HG03342 (cell line): ENCODE data around the gene ATP13A5.

Source experiments
- ATAC-seq: cut with Tn5 transposase; IDR thresholded peaks from one replicate; pipeline ENCODE4 v1.9.1; 2021; ENCODE audit warnings: mild to moderate bottlenecking, moderate library complexity; ENCODE audit not compliant: unreplicated experiment

Gene ATP13A5

GRCh38 chr3:193378706-193379105 is at the start of gene ATP13A5:
ATP13A5 (minus strand) TSS chr3:193378753; CDS start chr3:193378725, 28 bp downstream.
- no peak for ATAC-seq

- no peak for ATAC-seq
Measured at GRCh38 chr3:193418576-193419373, 40.2 kb upstream of the ATP13A5 start.

- ATAC-seq = no peak
Measured at GRCh38 chr3:193416629-193417028, 38.1 kb upstream of the ATP13A5 start.

GRCh38 chr3:193407688-193408087 is 29.1 kb upstream of the ATP13A5 start:
- ATAC-seq = no peak

GRCh38 chr3:193407112-193407511 is 28.6 kb upstream of the ATP13A5 start:
- no peak for ATAC-seq

- no peak for ATAC-seq
Measured at GRCh38 chr3:193403307-193403706, 24.8 kb upstream of the ATP13A5 start.

- no peak for ATAC-seq
Measured at GRCh38 chr3:193400304-193400703, 21.8 kb upstream of the ATP13A5 start.

- ATAC-seq = no peak
Measured at GRCh38 chr3:193396451-193397244, 18.1 kb upstream of the ATP13A5 start.

- ATAC-seq = no peak
Measured at GRCh38 chr3:193391902-193392301, 13.3 kb upstream of the ATP13A5 start.

GRCh38 chr3:193389335-193389734 is 10.8 kb upstream of the ATP13A5 start:
- no peak for ATAC-seq

- no peak for ATAC-seq
Measured at GRCh38 chr3:193388361-193388760, 9.8 kb upstream of the ATP13A5 start.

GRCh38 chr3:193387596-193387995 is 9.0 kb upstream of the ATP13A5 start:
- no peak for ATAC-seq

- no peak for ATAC-seq
Measured at GRCh38 chr3:193377591-193377990, 962 bp downstream of the ATP13A5 start.

- no peak for ATAC-seq
Measured at GRCh38 chr3:193375614-193376013, 2.9 kb downstream of the ATP13A5 start.

GRCh38 chr3:193372783-193373182 is 5.8 kb downstream of the ATP13A5 start:
- ATAC-seq = peak; percentile 67

- ATAC-seq = no peak
Measured at GRCh38 chr3:193367868-193368267, 10.7 kb downstream of the ATP13A5 start.

- ATAC-seq = no peak
Measured at GRCh38 chr3:193357291-193357690, 21.3 kb downstream of the ATP13A5 start.

GRCh38 chr3:193354423-193354822 is 24.1 kb downstream of the ATP13A5 start:
- no peak for ATAC-seq

GRCh38 chr3:193350744-193351143 is 27.8 kb downstream of the ATP13A5 start:
- no peak for ATAC-seq

- ATAC-seq = no peak
Measured at GRCh38 chr3:193348686-193349085, 29.9 kb downstream of the ATP13A5 start.

GRCh38 chr3:193347521-193348501 is 30.7 kb downstream of the ATP13A5 start:
- peak; percentile 88 for ATAC-seq
